B cell (primary cell): Measurements from ENCODE around the gene CST9. TPM values are rescaled to one million over a fixed set of nuclear protein-coding genes. Genes with fewer than 3 reads are reported as not detected.

Experiments
- ATAC-seq: fragments of 200-7000 bp; cut with Tn5 transposase; one replicate; pipeline ENCODE4 v1.10.0; 2021; ENCODE audit warnings: low read depth, mild to moderate bottlenecking, moderate number of reproducible peaks, moderate library complexity
- CTCF ChIA-PET: fragments of 350-600 bp; sonication (Branson Sonifier 250); formaldehyde crosslinking; loops from one replicate; lab custom pipeline; 2021; ENCODE audit warnings: antibody characterized with exemption, inconsistent platforms; lab: Charles Lee
- POLR2A ChIA-PET: fragments of 350-600 bp; sonication (Branson Sonifier 250); formaldehyde crosslinking; loops from one replicate; lab custom pipeline; 2021; ENCODE audit warnings: antibody characterized with exemption; lab: Charles Lee
- DNase-seq: peaks from one replicate; pipeline ENCODE4 v3.0.0; 2013
- H2AFZ ChIP-seq: 2 replicates; pipeline ENCODE4 v1.6.1; 2012; ENCODE audit warnings: mild to moderate bottlenecking, low read depth, low read length; ENCODE audit not compliant: insufficient read depth, poor library complexity, severe bottlenecking
- H3K27ac ChIP-seq, 2 donors: 1 replicate in 1 of 2; 2 replicates in 1 of 2; pipeline ENCODE4 v1.5.1; 2012 to 2013; ENCODE audit warnings: low read length in 2 of 2, mild to moderate bottlenecking in 2 of 2, moderate library complexity in 1 of 2
- H3K27me3 ChIP-seq, 4 experiments: fragments of 200-600 bp in 1 of 4; sonication (generic) in 1 of 4; replicated peaks in 1 of 4; 1 replicate in 2 of 4; 2 replicates in 2 of 4; pipeline versions ENCODE4 v1.6.1 to v1.7.0; 2013 to 2016; ENCODE audit warnings: low read length in 3 of 4, mild to moderate bottlenecking in 2 of 4, mixed read lengths in 1 of 4, moderate library complexity in 1 of 4; ENCODE audit not compliant: insufficient read depth in 4 of 4, control insufficient read depth in 3 of 4; ENCODE audit errors: control extremely low read depth in 1 of 4
- H3K36me3 ChIP-seq, 2 experiments: replicated peaks in 1 of 2; 1 replicate in 1 of 2; 2 replicates in 1 of 2; pipeline versions ENCODE4 v1.6.1 to v1.7.1; 2013; ENCODE audit warnings: low read length in 1 of 2; ENCODE audit not compliant: insufficient read depth in 2 of 2, control insufficient read depth in 1 of 2; ENCODE audit errors: control extremely low read depth in 1 of 2, extremely low read depth in 1 of 2
- H3K4me1 ChIP-seq, 2 donors: fragments of 200-600 bp in 1 of 2; sonication (generic) in 1 of 2; 1 replicate in 1 of 2; 2 replicates in 1 of 2; pipeline versions ENCODE4 v1.5.1 to v1.6.1; 2013 to 2017; ENCODE audit warnings: low read length in 2 of 2; ENCODE audit not compliant: control insufficient read depth in 2 of 2, insufficient read depth in 2 of 2
- H3K4me2 ChIP-seq: replicated peaks from 2 replicates; pipeline ENCODE3; 2012; ENCODE audit warnings: mild to moderate bottlenecking, low read depth, low read length; ENCODE audit not compliant: poor library complexity, severe bottlenecking
- H3K4me3 ChIP-seq, 5 experiments: fragments of 200-600 bp in 1 of 5; sonication (generic) in 1 of 5; 1 replicate in 3 of 5; 2 replicates in 2 of 5; pipeline versions ENCODE4 v1.5.1 to v1.7.0; 2011 to 2016; ENCODE audit warnings: low read length in 4 of 5, mild to moderate bottlenecking in 4 of 5, low read depth in 2 of 5, control low read depth in 1 of 5, moderate library complexity in 1 of 5; ENCODE audit not compliant: insufficient read depth in 1 of 5; ENCODE audit errors: control extremely low read depth in 1 of 5, extremely low read depth in 1 of 5
- H3K79me2 ChIP-seq: fragments of 200-600 bp; sonication (generic); one replicate; pipeline ENCODE4 v1.6.0; 2016; ENCODE audit warnings: low read length; ENCODE audit not compliant: control insufficient read depth, insufficient read depth
- H3K9ac ChIP-seq: fragments of 200-600 bp; sonication (generic); 2 replicates; pipeline ENCODE4 v1.6.1; 2017; ENCODE audit warnings: mild to moderate bottlenecking, low read length, moderate library complexity
- H3K9me3 ChIP-seq, 3 donors: one replicate each; pipeline versions ENCODE4 v1.6.1 to v1.7.1; 2013; ENCODE audit warnings: low read length in 2 of 3; ENCODE audit not compliant: control insufficient read depth in 2 of 3, insufficient read depth in 1 of 3; ENCODE audit errors: control extremely low read depth in 1 of 3
- H4K20me1 ChIP-seq: 2 replicates; pipeline ENCODE4 v1.6.0; 2012; ENCODE audit warnings: mild to moderate bottlenecking, low read length; ENCODE audit not compliant: insufficient read depth, control insufficient read depth, poor library complexity, severe bottlenecking
- H3K27ac Mint-ChIP-seq: one replicate; pipeline ENCODE4 v1.8.0; 2021; ENCODE audit warnings: mixed read lengths
- H3K27me3 Mint-ChIP-seq: one replicate; pipeline ENCODE4 v1.8.0; 2021; ENCODE audit warnings: mixed read lengths
- H3K4me1 Mint-ChIP-seq: one replicate; pipeline ENCODE4 v1.8.0; 2021; ENCODE audit warnings: mixed read lengths
- H3K4me3 Mint-ChIP-seq: one replicate; pipeline ENCODE4 v1.8.0; 2021; ENCODE audit warnings: mixed read lengths
- H3K9me3 Mint-ChIP-seq: one replicate; pipeline ENCODE4 v1.8.0; 2022; ENCODE audit warnings: mixed read lengths; ENCODE audit not compliant: insufficient read depth
- CTCF ChIP-seq: fragments of 200-600 bp; IDR thresholded peaks from one replicate; pipeline ENCODE4 v1.8.0; 2022; ENCODE audit warnings: antibody characterized with exemption, mild to moderate bottlenecking
- EZH2 ChIP-seq: IDR thresholded peaks from 2 replicates; pipeline ENCODE4 v1.6.1; 2012; ENCODE audit warnings: borderline replicate concordance, low read depth, mild to moderate bottlenecking, moderate library complexity, low read length; ENCODE audit not compliant: insufficient read depth, poor library complexity, severe bottlenecking
- WGBS: methylation state at CpG from one replicate; pipeline ENCODE4 v1.1.5; 2013; ENCODE audit warnings: missing lambda C conversion rate; ENCODE audit not compliant: insufficient coverage; 5-methylcytosine and 5-hydroxymethylcytosine counted together
- intact Hi-C: fragments of 100-400 bp; cut with micrococcal nuclease; formaldehyde crosslinking; loops from one replicate; pipeline ENCODE4 v1.10.0; 2022
- polyA plus RNA-seq: library from polyadenylated mRNA; depleted of rRNA; stranded (reverse); fragments of >200 nt; gene quantifications from 2 replicates; pipeline ENCODE4 v1.2.3, GENCODE V29; 2012
- total RNA-seq, 2 donors: library from RNA; stranded (reverse); fragments of 120-200 nt in 1 of 2; gene quantifications; 1 replicate in 1 of 2; 2 replicates in 1 of 2; pipeline versions ENCODE4 v1.2.3 to v1.2.4, GENCODE V29; 2013 to 2022

CST9 gene
- total and polyA plus RNA-seq, 2 donors (not counting 1 experiment from before 2014, with no cell fraction given): not detected

GRCh38 chr20:23565503-23566045, 40.1 kb downstream of the CST9 start:
- Histone ChIP-seq H3K79me2 (no peaks in the 10 kb centered on the region), H3K4me1 (no peaks in the 10 kb centered on the region), H3K9ac (no peak overlapping the region), H3K9me3 (peaks cover 2 to 17% (median 11%) of the 10 kb centered on the region in 3 donors), H3K4me3 (no peak overlapping the region), H2AFZ (no peak overlapping the region), H3K36me3 (no peaks in the 10 kb centered on the region), H3K4me2 (no peak overlapping the region), H3K27me3 (no peaks in the 10 kb centered on the region), H4K20me1 (no peaks in the 10 kb centered on the region), H3K27ac (no peak overlapping the region)
- Mint-ChIP-seq H3K27ac (no peak overlapping the region), H3K9me3 (no peaks in the 10 kb centered on the region), H3K27me3 (no peaks in the 10 kb centered on the region), H3K4me1 (no peaks in the 10 kb centered on the region), H3K4me3 (no peak overlapping the region)
- DNase-seq (no peak), ATAC-seq (no peak)
- TF ChIP-seq EZH2 (no peak), CTCF (no peak)
- intact Hi-C loops: no loop called here
- ChIA-PET CTCF (no interaction called here), POLR2A (no interaction called here)
- 100% methylated on average over 1 of the region's 2 CpGs for WGBS

DNA sequence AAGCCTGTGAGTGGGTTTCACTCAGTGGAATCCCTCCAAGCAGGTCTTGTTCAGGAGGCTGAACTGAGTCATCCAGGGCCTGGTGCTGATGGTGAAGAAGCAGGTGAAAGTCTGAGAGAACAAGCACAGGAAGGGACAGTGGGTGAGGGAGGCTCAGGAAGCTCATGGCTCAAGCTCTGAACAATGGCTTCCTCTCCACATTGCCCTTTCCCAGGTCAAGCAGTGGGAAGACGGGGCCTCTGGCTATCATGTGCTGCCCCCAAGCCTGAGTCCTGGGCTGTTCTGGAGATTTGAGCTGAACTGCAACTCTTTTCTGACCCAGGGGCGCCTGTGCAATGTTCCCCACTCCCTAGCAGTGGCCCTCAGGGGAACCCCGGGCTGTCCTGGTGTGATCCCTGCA, 40.8 kb downstream of the CST9 start:
- Histone ChIP-seq H3K79me2 (no peaks in the 10 kb centered on the region), H3K4me2 (no peak overlapping the region), H3K36me3 (no peaks in the 10 kb centered on the region), H4K20me1 (no peaks in the 10 kb centered on the region), H3K27ac (no peak overlapping the region), H3K27me3 (no peaks in the 10 kb centered on the region), H3K9ac (no peak overlapping the region), H2AFZ (no peak overlapping the region), H3K4me1 (no peaks in the 10 kb centered on the region), H3K4me3 (no peak overlapping the region), H3K9me3 (peaks cover 3 to 23% (median 11%) of the 10 kb centered on the region in 3 donors)
- intact Hi-C loops: no loop called here
- no peak overlapping the region for H3K27ac Mint-ChIP-seq
- ATAC-seq (no peak), DNase-seq (no peak)
- WGBS: 93% methylated on average over 3 of the region's 3 CpGs
- no peaks in the 10 kb centered on the region for H3K27me3 Mint-ChIP-seq
- H3K4me1 Mint-ChIP-seq: no peaks in the 10 kb centered on the region
- H3K9me3 Mint-ChIP-seq: peaks cover 2% of the 10 kb centered on the region
- CTCF ChIA-PET: no interaction called here
- POLR2A ChIA-PET: no interaction called here
- no peak overlapping the region for H3K4me3 Mint-ChIP-seq
- TF ChIP-seq CTCF: no peak
- TF ChIP-seq EZH2: no peak
